GM19193 (cell line): ENCODE data around the gene FADS3.

ENCODE experiments used
- POLR2A ChIP-seq: IDR thresholded peaks from 4 replicates; pipeline ENCODE4 v1.6.1; 2011; ENCODE audit not compliant: insufficient read depth, insufficient read length; ENCODE audit errors: extremely low read depth

The FADS3 gene

GRCh38 chr11:61918251-61918937, 27.0 kb upstream of the FADS3 start:
- no peak for TF ChIP-seq POLR2A

GRCh38 chr11:61917334-61918109, 26.2 kb upstream of the FADS3 start, which contains the start of gene RAB3IL1:
Gene RAB3IL1 (minus strand): TSS chr11:61917566. CDS start chr11:61917367, 199 bp downstream.
- no peak for TF ChIP-seq POLR2A

DNA sequence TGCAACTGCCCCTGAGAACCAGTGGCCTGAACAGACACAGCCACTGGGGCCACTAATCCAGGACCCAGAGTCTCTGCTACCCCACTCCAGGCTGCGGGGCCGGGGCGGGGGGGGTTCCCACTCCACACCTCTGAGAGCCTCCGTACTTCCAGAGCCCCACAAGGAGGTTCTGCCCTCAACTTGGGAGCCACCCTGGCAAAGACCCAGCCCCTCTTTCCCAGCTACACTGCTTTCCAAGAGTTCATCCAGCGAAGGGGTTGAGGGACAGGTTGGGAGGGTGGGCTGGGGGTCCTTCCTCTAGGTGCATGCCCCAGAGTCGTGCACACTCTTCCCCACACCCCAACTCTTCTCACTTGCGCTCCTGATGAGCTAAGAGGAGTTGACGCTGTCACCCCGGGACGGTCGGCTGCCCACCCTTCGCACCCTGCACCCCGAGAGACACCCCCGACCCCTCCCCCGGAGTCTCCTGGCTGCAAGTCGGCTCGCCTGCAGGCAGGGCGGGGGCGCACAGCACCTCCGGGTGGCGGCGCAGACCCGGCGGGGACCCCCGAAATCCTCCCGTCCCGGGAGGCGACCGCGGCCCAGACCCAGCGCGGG, 25.5 kb upstream of the FADS3 start:
- TF ChIP-seq POLR2A = no peak

GRCh38 chr11:61914471-61915171, 23.3 kb upstream of the FADS3 start:
- TF ChIP-seq POLR2A = no peak

GRCh38 chr11:61913699-61914395, 22.5 kb upstream of the FADS3 start:
- TF ChIP-seq POLR2A = no peak

DNA sequence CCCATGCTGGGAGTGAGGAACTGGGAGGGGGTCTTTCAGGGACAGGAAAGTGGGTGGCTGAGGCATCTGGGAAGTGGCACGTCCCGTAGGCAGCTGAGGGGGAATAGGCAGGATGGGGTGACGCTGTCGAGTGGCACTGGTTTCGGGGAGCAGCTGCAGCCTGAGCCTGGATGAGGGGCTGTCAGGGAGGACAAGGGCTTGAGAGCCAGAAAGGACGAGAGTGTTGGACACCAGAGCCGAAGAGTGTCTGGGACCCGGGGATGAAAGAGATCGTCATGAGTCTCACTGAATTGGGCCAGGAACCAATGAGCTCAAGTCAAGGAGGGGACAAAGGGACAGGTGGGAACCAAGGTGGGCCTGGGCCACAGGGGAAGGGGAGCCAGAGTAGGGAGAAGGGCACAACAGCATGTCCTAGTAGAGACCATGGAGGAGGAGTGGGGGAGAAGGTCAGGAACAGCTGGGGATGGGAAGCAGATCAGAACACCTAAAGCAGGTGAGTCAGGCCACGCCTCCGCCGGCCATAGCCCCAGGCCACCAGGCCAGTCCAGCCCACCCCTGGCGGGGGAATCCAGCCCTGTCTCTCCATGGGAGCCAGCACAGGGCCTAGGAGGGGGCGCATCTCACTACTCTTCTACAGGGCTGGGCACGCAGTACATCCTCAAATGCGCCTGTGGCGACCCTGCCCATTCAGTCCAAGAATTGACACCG, 21.8 kb upstream of the FADS3 start:
- TF ChIP-seq POLR2A = no peak

- TF ChIP-seq POLR2A = no peak
Measured at GRCh38 chr11:61912530-61912898, 21.2 kb upstream of the FADS3 start.

DNA sequence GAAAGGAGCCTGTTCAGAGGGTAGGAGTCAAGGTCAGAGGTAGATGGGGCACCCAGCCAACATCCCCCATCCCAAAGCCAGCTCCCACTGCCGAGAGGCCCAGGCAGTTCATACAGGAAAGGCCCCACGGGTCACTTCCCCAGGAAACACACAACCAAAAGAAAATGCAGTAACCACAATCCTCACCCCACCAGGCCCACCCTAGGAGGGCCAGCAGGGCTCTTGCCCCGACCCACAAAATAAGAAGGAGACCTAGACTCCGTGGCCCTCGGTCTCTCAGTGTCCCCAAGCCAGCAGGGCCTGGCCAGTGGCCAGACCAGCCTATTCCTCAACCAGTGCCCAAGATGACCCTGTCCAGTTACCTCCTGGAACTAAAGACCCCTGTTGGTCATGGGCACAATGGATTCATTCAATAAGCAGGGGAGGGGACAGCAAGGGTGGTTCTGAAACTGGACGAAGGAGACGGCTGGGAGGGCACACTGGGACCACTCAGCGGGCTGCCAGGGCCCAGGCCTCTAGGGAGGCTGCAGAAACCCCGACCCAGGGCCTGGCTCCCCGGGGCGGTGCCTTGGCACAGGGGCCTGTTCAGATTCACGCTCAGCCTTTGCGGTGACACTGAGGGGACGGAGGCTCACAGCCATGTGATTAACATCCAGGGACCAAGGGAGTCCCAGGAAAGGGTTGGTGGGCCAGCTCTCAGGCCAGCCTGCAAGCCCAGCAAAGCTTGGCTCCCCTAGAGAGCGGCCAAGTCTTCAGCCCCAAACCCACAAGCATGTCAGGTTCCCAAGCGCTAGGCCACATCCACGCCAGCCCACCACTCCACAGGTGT, 20.6 kb upstream of the FADS3 start:
- no peak for TF ChIP-seq POLR2A

- TF ChIP-seq POLR2A = no peak
Measured at GRCh38 chr11:61911128-61911700, 19.9 kb upstream of the FADS3 start.

GRCh38 chr11:61910187-61911127, 19.1 kb upstream of the FADS3 start:
- no peak for TF ChIP-seq POLR2A

DNA sequence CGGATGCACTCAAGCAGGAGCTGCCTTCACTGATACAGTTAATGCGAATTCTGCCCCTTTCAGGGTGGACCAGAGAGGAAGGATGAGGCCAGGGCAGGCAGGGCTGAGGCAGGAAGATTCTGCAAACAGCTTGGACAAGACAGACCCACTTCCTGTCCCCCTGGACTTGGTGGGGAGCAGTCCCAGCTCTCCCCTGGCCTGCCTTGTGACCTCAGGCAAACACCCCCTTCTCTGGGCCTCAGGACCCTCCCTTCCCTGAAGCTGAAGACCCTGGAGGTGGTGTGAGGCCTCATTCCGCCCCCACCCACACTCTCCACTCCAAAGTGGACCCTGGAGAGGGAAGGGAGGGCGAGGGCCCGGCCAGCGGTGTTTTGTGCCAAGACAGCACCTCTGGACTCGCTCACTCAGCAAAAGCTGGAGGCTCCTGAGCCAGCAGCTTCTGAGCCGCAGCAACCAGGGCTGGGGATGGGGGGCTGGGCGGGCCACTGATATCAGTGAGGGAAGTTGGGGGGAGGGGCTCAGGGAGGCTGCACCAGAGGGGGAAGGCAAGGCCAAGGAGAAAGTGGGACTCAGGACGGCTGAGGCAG, 17.5 kb upstream of the FADS3 start:
- no peak for TF ChIP-seq POLR2A
